HG02588 (cell line): ENCODE measurements around the gene PLAC8.
"Not testable (repeated sequence)": the region's sequence is repeated elsewhere in the genome, so short reads cannot be mapped to it uniquely, and the experiment has no call there.

Experiments used
- ATAC-seq: cut with Tn5 transposase; IDR thresholded peaks from one replicate; pipeline ENCODE4 v1.9.1; 2021; ENCODE audit warnings: mild to moderate bottlenecking, moderate library complexity; ENCODE audit not compliant: unreplicated experiment

PLAC8 gene

GRCh38 chr4:83074086-83074704, 40.3 kb downstream of the PLAC8 start:
- ATAC-seq: peak; percentile 82

GRCh38 chr4:83071116-83071515, 43.4 kb downstream of the PLAC8 start:
- ATAC-seq: no peak

GRCh38 chr4:83067058-83067639, 47.4 kb downstream of the PLAC8 start:
- ATAC-seq: no peak

- no peak for ATAC-seq
These were observed 49.3 kb downstream of the PLAC8 start for GRCh38 chr4:83065266-83065665.

GRCh38 chr4:83062739-83063138, 51.8 kb downstream of the PLAC8 start:
- no peak for ATAC-seq

- ATAC-seq: no peak
These were observed 59.6 kb downstream of the PLAC8 start for GRCh38 chr4:83054928-83055327.

GRCh38 chr4:83048781-83049180, 65.7 kb downstream of the PLAC8 start:
- ATAC-seq: not testable (repeated sequence)

- ATAC-seq: no peak
These were observed 67.6 kb downstream of the PLAC8 start for GRCh38 chr4:83046693-83047473.

GRCh38 chr4:83043801-83044407, 70.6 kb downstream of the PLAC8 start:
- no peak for ATAC-seq

- ATAC-seq: not testable (repeated sequence)
These were observed 71.4 kb downstream of the PLAC8 start for GRCh38 chr4:83043157-83043556.

- ATAC-seq: no peak
These were observed 74.3 kb downstream of the PLAC8 start for GRCh38 chr4:83040269-83040668.
